22Rv1 (cell line): ENCODE results near the gene KRIT1.

Experiments used
- CTCF ChIP-seq: fragments of 450-650 bp; IDR thresholded peaks from 2 replicates; pipeline ENCODE4 v1.5.1; 2017; ENCODE audit warnings: mild to moderate bottlenecking
- ZFX ChIP-seq: fragments of 450-650 bp; IDR thresholded peaks from 2 replicates; pipeline ENCODE4 v1.6.1; 2017; ENCODE audit warnings: antibody characterized with exemption, borderline replicate concordance

- TF ChIP-seq CTCF = no peak
- TF ChIP-seq ZFX = no peak
These were observed 95.2 kb downstream of the KRIT1 start for GRCh38 chr7:92150450-92151017.
